Sigmoid colon (tissue), 4 donors: Measurements from ENCODE around the gene ADCY4.

Source experiments
- EP300 ChIP-seq, 4 donors: sonication (generic); formaldehyde crosslinking; IDR thresholded peaks; one replicate each; pipeline ENCODE4 v1.6.1; 2017; ENCODE audit warnings: antibody characterized with exemption in 4 of 4
- POLR2A ChIP-seq, 2 donors: fragments of 450-650 bp; IDR thresholded peaks; one replicate each; pipeline ENCODE4 v1.6.1; 2016; ENCODE audit warnings: antibody characterized with exemption in 2 of 2, mild to moderate bottlenecking in 2 of 2, moderate library complexity in 2 of 2
- POLR2AphosphoS5 ChIP-seq, 4 donors: sonication (generic); formaldehyde crosslinking; IDR thresholded peaks; one replicate each; pipeline ENCODE4 v1.6.1; 2017; ENCODE audit warnings: antibody characterized with exemption in 4 of 4
- TF ChIP-seq, protein P1 (sequence below), 4 experiments: fragments of 450-650 bp in 3 of 4; fragments of 200-600 bp in 1 of 4; IDR thresholded peaks; one replicate each; pipeline ENCODE4 v1.5.1; 2016 to 2019; ENCODE audit warnings: antibody characterized with exemption in 4 of 4, mild to moderate bottlenecking in 3 of 4, moderate library complexity in 2 of 4

DNA sequence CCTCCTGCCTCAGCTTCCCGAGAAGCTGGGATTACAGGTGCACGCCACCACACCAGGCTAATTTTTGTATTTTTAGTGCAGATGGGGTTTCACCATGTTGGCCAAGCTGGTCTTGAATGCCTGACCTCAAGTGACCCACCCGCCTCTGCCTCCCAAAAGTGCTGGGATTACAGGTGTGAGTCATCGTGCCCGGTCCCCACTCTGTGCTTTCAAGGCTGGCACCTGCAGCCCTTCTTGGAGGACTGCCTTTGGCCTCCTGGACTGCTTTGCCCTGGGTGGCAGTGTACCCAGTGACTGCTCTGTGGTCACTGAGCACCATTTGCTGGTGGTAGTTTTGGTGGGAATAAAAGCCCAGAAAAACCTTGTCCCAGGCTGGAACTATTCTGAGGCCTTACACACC lies 47.9 kb downstream of the ADCY4 start:
- TF ChIP-seq, protein P1, sequence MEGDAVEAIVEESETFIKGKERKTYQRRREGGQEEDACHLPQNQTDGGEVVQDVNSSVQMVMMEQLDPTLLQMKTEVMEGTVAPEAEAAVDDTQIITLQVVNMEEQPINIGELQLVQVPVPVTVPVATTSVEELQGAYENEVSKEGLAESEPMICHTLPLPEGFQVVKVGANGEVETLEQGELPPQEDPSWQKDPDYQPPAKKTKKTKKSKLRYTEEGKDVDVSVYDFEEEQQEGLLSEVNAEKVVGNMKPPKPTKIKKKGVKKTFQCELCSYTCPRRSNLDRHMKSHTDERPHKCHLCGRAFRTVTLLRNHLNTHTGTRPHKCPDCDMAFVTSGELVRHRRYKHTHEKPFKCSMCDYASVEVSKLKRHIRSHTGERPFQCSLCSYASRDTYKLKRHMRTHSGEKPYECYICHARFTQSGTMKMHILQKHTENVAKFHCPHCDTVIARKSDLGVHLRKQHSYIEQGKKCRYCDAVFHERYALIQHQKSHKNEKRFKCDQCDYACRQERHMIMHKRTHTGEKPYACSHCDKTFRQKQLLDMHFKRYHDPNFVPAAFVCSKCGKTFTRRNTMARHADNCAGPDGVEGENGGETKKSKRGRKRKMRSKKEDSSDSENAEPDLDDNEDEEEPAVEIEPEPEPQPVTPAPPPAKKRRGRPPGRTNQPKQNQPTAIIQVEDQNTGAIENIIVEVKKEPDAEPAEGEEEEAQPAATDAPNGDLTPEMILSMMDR (IDR thresholded peaks at IDR 0.05) = no peak
- TF ChIP-seq EP300 (IDR thresholded peaks at IDR 0.05) (no peak), POLR2AphosphoS5 (IDR thresholded peaks at IDR 0.05) (no peak), POLR2A (IDR thresholded peaks at IDR 0.05) (no peak)
